Gastrocnemius medialis (tissue), 4 donors: Measurements from ENCODE around the gene DIAPH1. TPM values are rescaled to one million over a fixed set of nuclear protein-coding genes. Genes with fewer than 3 reads are reported as not detected.

Experiments used
- ATAC-seq, 2 donors: fragments of 150-250 bp; one replicate each; pipeline ENCODE4 v1.9.1; 2016
- DNase-seq, 2 donors: peaks; one replicate each; pipeline ENCODE4 v3.0.0-alpha.2; 2019
- H3K27ac ChIP-seq, 4 donors: fragments of 200-600 bp; sonication (generic); 1 replicate in 1 of 4; 2 replicates in 3 of 4; pipeline ENCODE4 v1.5.1; 2016 to 2018; ENCODE audit warnings: mild to moderate bottlenecking in 2 of 4, moderate library complexity in 1 of 4
- H3K27me3 ChIP-seq, 3 donors: fragments of 200-600 bp; sonication (generic) in 2 of 3; 1 replicate in 1 of 3; 2 replicates in 2 of 3; pipeline versions ENCODE4 v1.5.1 to v1.6.0; 2016 to 2019; ENCODE audit warnings: mild to moderate bottlenecking in 1 of 3, moderate library complexity in 1 of 3
- H3K36me3 ChIP-seq, 2 donors: fragments of 200-600 bp; sonication (generic) in 1 of 2; one replicate each; pipeline ENCODE4 v1.5.1; 2017 to 2018
- H3K4me1 ChIP-seq, 2 donors: fragments of 200-600 bp; sonication (generic) in 1 of 2; one replicate each; pipeline ENCODE4 v1.5.1; 2016 to 2017; ENCODE audit warnings: mild to moderate bottlenecking in 2 of 2
- H3K4me3 ChIP-seq, 4 donors: fragments of 200-600 bp; sonication (generic) in 3 of 4; 1 replicate in 1 of 4; 2 replicates in 3 of 4; pipeline ENCODE4 v1.5.1; 2016 to 2019; ENCODE audit warnings: mild to moderate bottlenecking in 2 of 4
- H3K9me3 ChIP-seq, 3 donors: fragments of 200-600 bp; sonication (generic) in 2 of 3; 1 replicate in 1 of 3; 2 replicates in 2 of 3; pipeline ENCODE4 v1.5.1; 2016 to 2019
- CTCF ChIP-seq, 5 experiments: fragments of 450-650 bp in 3 of 5; fragments of 200-600 bp in 2 of 5; sonication (generic) in 2 of 5; IDR thresholded peaks in 4 of 5; conservative IDR thresholded peaks in 1 of 5; 1 replicate in 4 of 5; 2 replicates in 1 of 5; pipeline ENCODE4 v1.5.1; 2016 to 2019; ENCODE audit warnings: antibody characterized with exemption in 5 of 5, mild to moderate bottlenecking in 3 of 5, moderate library complexity in 3 of 5
- POLR2A ChIP-seq, 2 donors: fragments of 450-650 bp; IDR thresholded peaks; one replicate each; pipeline ENCODE4 v1.6.1; 2017; ENCODE audit warnings: antibody characterized with exemption in 2 of 2, mild to moderate bottlenecking in 2 of 2, moderate library complexity in 2 of 2
- in situ Hi-C, 4 donors: fragments of 200-750 bp; cut with MboI; loops; one replicate each; pipeline versions ENCODE4 v1.15.0 to v1.8.0; 2017; ENCODE audit warnings: low sequenced_read_pairs in 4 of 4
- intact Hi-C: fragments of 100-400 bp; cut with DNase I; formaldehyde crosslinking; loops from one replicate; pipeline ENCODE4 v1.15.1; 2023; ENCODE audit warnings: low total_unique reads
- total RNA-seq, 4 donors: library from RNA; depleted of rRNA; stranded (reverse); fragments of >200 nt; gene quantifications; one replicate each; pipeline versions ENCODE4 v1.1.0 to v1.2.3, GENCODE V29; 2016

Gene DIAPH1
- total RNA-seq, 4 donors from 2014 or later = 98.3 to 324 (median 214) TPM

GRCh38 chr5:141486091-141486490 lies 132.7 kb downstream of the DIAPH1 start:
- H3K27ac ChIP-seq = no peak overlapping the region
- ATAC-seq (no peak), DNase-seq (no peak)
- H3K27me3 ChIP-seq = no peaks in the 10 kb centered on the region
- no peaks in the 10 kb centered on the region for H3K9me3 ChIP-seq
- H3K4me1 ChIP-seq = peaks cover 27 to 47% of the 10 kb centered on the region in 2 donors
- H3K36me3 ChIP-seq = no peaks in the 10 kb centered on the region
- TF ChIP-seq POLR2A (IDR thresholded peaks at IDR 0.05) (no peak), CTCF (IDR thresholded peaks at IDR 0.05 in 4 of 5, conservative IDR thresholded peaks at IDR 0.05 in 1 of 5) (no peak)
- intact Hi-C loops (no loop called here), in situ Hi-C loops (no loop called here)
- no peak overlapping the region for H3K4me3 ChIP-seq

- no peak for ATAC-seq
- in situ Hi-C loops = no loop called here
- TF ChIP-seq CTCF (IDR thresholded peaks at IDR 0.05 in 4 of 5, conservative IDR thresholded peaks at IDR 0.05 in 1 of 5) (no peak), POLR2A (IDR thresholded peaks at IDR 0.05) (no peak)
- peaks cover 27 to 49% of the 10 kb centered on the region in 2 donors for H3K4me1 ChIP-seq
- intact Hi-C loops = no loop called here
- no peaks in the 10 kb centered on the region for H3K36me3 ChIP-seq
- H3K27ac ChIP-seq = no peak overlapping the region
- no peak for DNase-seq
- no peaks in the 10 kb centered on the region for H3K27me3 ChIP-seq
- H3K4me3 ChIP-seq = peak overlapping the region; percentile 40 to 59 (median 46)
- no peaks in the 10 kb centered on the region for H3K9me3 ChIP-seq
Measured at GRCh38 chr5:141485321-141486055, 133.3 kb downstream of the DIAPH1 start.

GRCh38 chr5:141484641-141485311 lies 134.0 kb downstream of the DIAPH1 start, which contains the start of gene PCDHGC4:
PCDHGC4 (plus strand) TSS chr5:141485030; CDS start chr5:141485174, 144 bp downstream.
- intact Hi-C loops = no loop called here
- H3K4me1 ChIP-seq = peaks cover 30 to 56% of the 10 kb centered on the region in 2 donors
- ATAC-seq = no peak
- no peaks in the 10 kb centered on the region for H3K27me3 ChIP-seq
- no peaks in the 10 kb centered on the region for H3K36me3 ChIP-seq
- no peaks in the 10 kb centered on the region for H3K9me3 ChIP-seq
- peak within 1 kb of the TSS; percentile 40 to 59 (median 46) for H3K4me3 ChIP-seq
- TF ChIP-seq POLR2A (IDR thresholded peaks at IDR 0.05) = no peak
- no peak for TF ChIP-seq CTCF (IDR thresholded peaks at IDR 0.05 in 4 of 5, conservative IDR thresholded peaks at IDR 0.05 in 1 of 5)
- no peak within 1 kb of the TSS for H3K27ac ChIP-seq
- no peak for DNase-seq
- in situ Hi-C loops = no loop called here

- in situ Hi-C loops (no loop called here), intact Hi-C loops (no loop called here)
- Histone ChIP-seq H3K4me1 (peaks cover 35 to 61% of the 10 kb centered on the region in 2 donors), H3K27me3 (no peaks in the 10 kb centered on the region), H3K4me3 (peak overlapping the region; percentile 40 to 59 (median 46)), H3K36me3 (no peaks in the 10 kb centered on the region), H3K9me3 (no peaks in the 10 kb centered on the region), H3K27ac (no peak overlapping the region)
- ATAC-seq (no peak), DNase-seq (no peak)
- TF ChIP-seq POLR2A (IDR thresholded peaks at IDR 0.05) (no peak), CTCF (IDR thresholded peaks at IDR 0.05 in 4 of 5, conservative IDR thresholded peaks at IDR 0.05 in 1 of 5) (no peak)
Measured at GRCh38 chr5:141484310-141484640, 134.5 kb downstream of the DIAPH1 start.
